ENCODE results near the gene FAM180B.

The FAM180B gene

DNA sequence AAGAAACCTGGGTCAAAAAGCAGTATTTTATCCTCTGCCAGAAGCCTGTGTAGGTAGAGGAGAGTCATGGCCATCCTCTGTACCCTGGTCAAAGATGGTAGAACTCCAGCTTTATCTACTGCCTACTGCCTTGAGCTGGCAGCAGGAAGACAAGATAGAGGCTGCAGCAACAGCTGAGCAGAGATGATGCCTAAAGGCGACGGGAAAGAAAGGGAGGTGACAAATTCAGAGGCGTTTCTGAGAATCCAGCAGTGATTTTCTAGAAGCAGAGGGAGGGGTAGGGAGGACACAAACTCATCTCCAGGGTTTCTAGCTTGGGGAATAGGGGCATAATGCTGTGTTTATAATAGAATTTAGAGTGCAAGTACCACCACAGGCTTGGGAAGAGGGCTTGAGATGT, 23.2 kb downstream of the FAM180B start:
- no peak overlapping the region for H3K27ac ChIP-seq (ENCODE audit: low read depth, low read length)
- no peak overlapping the region for H3K4me2 ChIP-seq (ENCODE audit: low read depth, low read length, poor library complexity, severe bottlenecking)
- H3K9me3 ChIP-seq (ENCODE audit: insufficient read depth, low read length): no peaks in the 10 kb centered on the region
- H2AFZ ChIP-seq (ENCODE audit: low read depth, low read length, severe bottlenecking): no peak overlapping the region
- no peak overlapping the region for H3K9ac ChIP-seq (ENCODE audit: low read length)
- H3K79me2 ChIP-seq (ENCODE audit: insufficient read depth, low read length): no peaks in the 10 kb centered on the region
- no peak overlapping the region for H3K4me3 ChIP-seq (ENCODE audit: insufficient read depth, low read length, poor library complexity, severe bottlenecking)
- H3F3A ChIP-seq (ENCODE audit: insufficient read depth): no peaks in the 10 kb centered on the region
- H4K20me1 ChIP-seq (ENCODE audit: low read depth, low read length): no peaks in the 10 kb centered on the region
- no peaks in the 10 kb centered on the region for H3K36me3 ChIP-seq (ENCODE audit: low read length)
- H3K9me2 ChIP-seq (replicated peaks; ENCODE audit: insufficient read depth, low read length): no peaks in the 10 kb centered on the region
- TF ChIP-seq, protein P1, sequence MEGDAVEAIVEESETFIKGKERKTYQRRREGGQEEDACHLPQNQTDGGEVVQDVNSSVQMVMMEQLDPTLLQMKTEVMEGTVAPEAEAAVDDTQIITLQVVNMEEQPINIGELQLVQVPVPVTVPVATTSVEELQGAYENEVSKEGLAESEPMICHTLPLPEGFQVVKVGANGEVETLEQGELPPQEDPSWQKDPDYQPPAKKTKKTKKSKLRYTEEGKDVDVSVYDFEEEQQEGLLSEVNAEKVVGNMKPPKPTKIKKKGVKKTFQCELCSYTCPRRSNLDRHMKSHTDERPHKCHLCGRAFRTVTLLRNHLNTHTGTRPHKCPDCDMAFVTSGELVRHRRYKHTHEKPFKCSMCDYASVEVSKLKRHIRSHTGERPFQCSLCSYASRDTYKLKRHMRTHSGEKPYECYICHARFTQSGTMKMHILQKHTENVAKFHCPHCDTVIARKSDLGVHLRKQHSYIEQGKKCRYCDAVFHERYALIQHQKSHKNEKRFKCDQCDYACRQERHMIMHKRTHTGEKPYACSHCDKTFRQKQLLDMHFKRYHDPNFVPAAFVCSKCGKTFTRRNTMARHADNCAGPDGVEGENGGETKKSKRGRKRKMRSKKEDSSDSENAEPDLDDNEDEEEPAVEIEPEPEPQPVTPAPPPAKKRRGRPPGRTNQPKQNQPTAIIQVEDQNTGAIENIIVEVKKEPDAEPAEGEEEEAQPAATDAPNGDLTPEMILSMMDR (IDR thresholded peaks at IDR 0.05; ENCODE audit: insufficient read depth, low read length, poor library complexity, severe bottlenecking): no peak
- TF ChIP-seq EZH2phosphoT487 (conservative IDR thresholded peaks at IDR 0.05; ENCODE audit: low read length): no peak
- no peaks in the 10 kb centered on the region for H3K27me3 ChIP-seq (ENCODE audit: low read length)

DNA sequence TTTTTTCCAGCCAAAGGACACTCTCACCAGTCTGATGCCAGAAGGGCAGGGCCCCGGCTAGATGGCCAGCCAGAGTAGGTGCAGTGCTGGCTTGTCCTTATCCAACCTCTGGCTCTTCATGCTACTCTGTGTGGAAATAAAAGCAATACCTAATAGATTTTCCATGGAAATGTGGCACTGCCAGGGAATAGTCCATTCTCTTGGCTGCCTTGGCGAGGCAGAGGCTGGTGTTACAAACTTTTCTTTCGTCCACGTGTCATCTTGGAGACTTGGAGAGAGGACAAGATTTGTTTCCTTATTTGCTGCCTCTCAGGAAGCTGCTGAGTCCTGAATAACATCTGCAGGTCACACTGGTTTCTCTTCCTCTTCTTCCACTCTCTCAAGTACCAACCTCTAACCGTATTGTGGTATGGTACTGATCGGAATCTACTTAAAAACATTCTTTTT, 24.9 kb downstream of the FAM180B start:
- no peak overlapping the region for H3K4me3 ChIP-seq (ENCODE audit: insufficient read depth, low read length, poor library complexity, severe bottlenecking)
- no peak overlapping the region for H3K9ac ChIP-seq (ENCODE audit: low read length)
- H3K4me2 ChIP-seq (ENCODE audit: low read depth, low read length, poor library complexity, severe bottlenecking): no peak overlapping the region

DNA sequence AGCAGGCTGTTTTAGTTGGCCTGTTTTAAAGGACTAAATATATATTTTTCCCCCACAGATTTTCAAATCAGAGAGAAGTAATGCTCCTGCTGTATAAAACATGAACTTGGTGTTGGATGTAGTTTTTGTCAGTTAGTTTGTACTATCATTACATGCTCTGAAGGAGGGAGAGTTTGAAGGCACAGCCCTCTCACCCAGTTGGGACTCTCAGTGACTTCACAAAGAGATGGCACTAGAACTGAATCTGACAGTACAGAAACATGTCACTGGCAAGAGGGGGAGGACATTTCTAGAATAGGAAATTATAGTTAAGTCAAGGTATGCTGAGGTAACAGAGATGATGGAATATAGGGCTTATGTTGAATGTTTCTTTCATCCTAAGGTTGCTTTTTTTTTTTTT, 28.8 kb downstream of the FAM180B start:
- TF ChIP-seq, protein P1 (IDR thresholded peaks at IDR 0.05; ENCODE audit: insufficient read depth, low read length, poor library complexity, severe bottlenecking): no peak
- TF ChIP-seq EZH2phosphoT487 (conservative IDR thresholded peaks at IDR 0.05; ENCODE audit: low read length): no peak
- Histone ChIP-seq H3K4me2 (ENCODE audit: low read depth, low read length, poor library complexity, severe bottlenecking) (no peak overlapping the region), H3K79me2 (ENCODE audit: insufficient read depth, low read length) (no peaks in the 10 kb centered on the region), H3K9ac (ENCODE audit: low read length) (no peak overlapping the region), H3K36me3 (ENCODE audit: low read length) (peaks cover 13% of the 10 kb centered on the region), H3K27me3 (ENCODE audit: low read length) (no peaks in the 10 kb centered on the region), H3F3A (ENCODE audit: insufficient read depth) (no peaks in the 10 kb centered on the region; the same call in none of the 2 replicates), H4K20me1 (ENCODE audit: low read depth, low read length) (no peaks in the 10 kb centered on the region), H3K4me3 (ENCODE audit: insufficient read depth, low read length, poor library complexity, severe bottlenecking) (no peak overlapping the region), H3K27ac (ENCODE audit: low read depth, low read length) (no peak overlapping the region), H3K9me2 (replicated peaks; ENCODE audit: insufficient read depth, low read length) (no peaks in the 10 kb centered on the region), H3K9me3 (ENCODE audit: insufficient read depth, low read length) (no peaks in the 10 kb centered on the region), H2AFZ (ENCODE audit: low read depth, low read length, severe bottlenecking) (no peak overlapping the region)

More for the DNA sequence above, 24.9 kb downstream of the FAM180B start:
- Histone ChIP-seq H4K20me1 (ENCODE audit: low read depth, low read length) (no peaks in the 10 kb centered on the region), H3K9me3 (ENCODE audit: insufficient read depth, low read length) (no peaks in the 10 kb centered on the region), H3K9me2 (replicated peaks; ENCODE audit: insufficient read depth, low read length) (no peaks in the 10 kb centered on the region), H3K27me3 (ENCODE audit: low read length) (no peaks in the 10 kb centered on the region), H3K36me3 (ENCODE audit: low read length) (no peaks in the 10 kb centered on the region), H2AFZ (ENCODE audit: low read depth, low read length, severe bottlenecking) (no peak overlapping the region), H3F3A (ENCODE audit: insufficient read depth) (no peaks in the 10 kb centered on the region), H3K27ac (ENCODE audit: low read depth, low read length) (no peak overlapping the region), H3K79me2 (ENCODE audit: insufficient read depth, low read length) (no peaks in the 10 kb centered on the region)
- no peak for TF ChIP-seq EZH2phosphoT487 (conservative IDR thresholded peaks at IDR 0.05; ENCODE audit: low read length)
- TF ChIP-seq, protein P1 (IDR thresholded peaks at IDR 0.05; ENCODE audit: insufficient read depth, low read length, poor library complexity, severe bottlenecking): no peak
